ENCODE data around the gene HBG1.
A peak's percentile ranks its signal among the peaks of the same experiment; 100 is the strongest.
"Not testable (repeated sequence)": the region's sequence is repeated elsewhere in the genome, so short reads cannot be mapped to it uniquely, and the experiment has no call there.

The HBG1 gene

GRCh38 chr11:5249807-5250396 lies at the start of gene HBG1:
TSS of gene HBG1 (minus strand) at chr11:5249857. CDS start at chr11:5249804, 53 bp downstream.
- DNase-seq, result not testable (repeated sequence)

GRCh38 chr11:5298451-5298850 lies 48.8 kb upstream of the HBG1 start:
- no peak for DNase-seq

- DNase-seq, result no peak
These were observed 48.2 kb upstream of the HBG1 start for GRCh38 chr11:5297721-5298323.

- not testable (repeated sequence) for DNase-seq
These were observed 44.8 kb upstream of the HBG1 start for GRCh38 chr11:5294342-5294995.

- DNase-seq, result no peak
These were observed 43.4 kb upstream of the HBG1 start for GRCh38 chr11:5293028-5293427.

- DNase-seq, result no peak
These were observed 41.7 kb upstream of the HBG1 start for GRCh38 chr11:5291207-5291838.

GRCh38 chr11:5290106-5290505 lies 40.4 kb upstream of the HBG1 start:
- no peak for DNase-seq

GRCh38 chr11:5289696-5290095 lies 40.0 kb upstream of the HBG1 start:
- no peak for DNase-seq

GRCh38 chr11:5288906-5289550 lies 39.4 kb upstream of the HBG1 start:
- DNase-seq, result no peak

- DNase-seq, result no peak
These were observed 38.6 kb upstream of the HBG1 start for GRCh38 chr11:5288108-5288905.

- DNase-seq, result no peak
These were observed 37.2 kb upstream of the HBG1 start for GRCh38 chr11:5286901-5287300.

GRCh38 chr11:5286351-5286750 lies 36.7 kb upstream of the HBG1 start:
- DNase-seq, result no peak

- DNase-seq, result no peak
These were observed 36.2 kb upstream of the HBG1 start for GRCh38 chr11:5285703-5286340.

GRCh38 chr11:5284637-5285036 lies 35.0 kb upstream of the HBG1 start:
- DNase-seq, result no peak

GRCh38 chr11:5283882-5284281 lies 34.2 kb upstream of the HBG1 start:
- no peak for DNase-seq

GRCh38 chr11:5283086-5283485 lies 33.4 kb upstream of the HBG1 start:
- DNase-seq, result no peak

GRCh38 chr11:5282628-5283027 lies 33.0 kb upstream of the HBG1 start:
- DNase-seq, result no peak

- no peak for DNase-seq
These were observed 31.9 kb upstream of the HBG1 start for GRCh38 chr11:5281596-5281995.

GRCh38 chr11:5280582-5281102 lies 31.0 kb upstream of the HBG1 start:
- peak in 1 of 2 donors; percentile 36 for DNase-seq

GRCh38 chr11:5279471-5280090 lies 29.9 kb upstream of the HBG1 start:
- DNase-seq, result no peak

GRCh38 chr11:5277807-5278382 lies 28.2 kb upstream of the HBG1 start:
- no peak for DNase-seq
